HL-60 (cell line): ENCODE results near the gene SDCBP2.

Experiments used
- CTCF ChIP-seq: IDR thresholded peaks from one replicate; pipeline ENCODE4 v1.5.1; 2011; ENCODE audit warnings: low read length, control low read depth, inconsistent platforms; ENCODE audit not compliant: insufficient read depth
- POLR2AphosphoS5 ChIP-seq: IDR thresholded peaks from 2 replicates; pipeline ENCODE4 v1.6.1; 2012; ENCODE audit warnings: low read depth
- REST ChIP-seq: IDR thresholded peaks from 2 replicates; pipeline ENCODE4 v1.6.1; 2012; ENCODE audit warnings: low read depth; ENCODE audit not compliant: insufficient replicate concordance

GRCh38 chr20:1272368-1273100 is 56.4 kb downstream of the SDCBP2 start:
- no peak for TF ChIP-seq POLR2AphosphoS5
- no peak for TF ChIP-seq REST
- TF ChIP-seq CTCF: no peak
